GM18867 (cell line): Measurements from ENCODE around the gene QPCT.

ENCODE experiments used
- ATAC-seq: cut with Tn5 transposase; IDR thresholded peaks from one replicate; pipeline ENCODE4 v1.9.1; 2021; ENCODE audit warnings: mild to moderate bottlenecking, moderate library complexity; ENCODE audit not compliant: unreplicated experiment

Gene QPCT

DNA sequence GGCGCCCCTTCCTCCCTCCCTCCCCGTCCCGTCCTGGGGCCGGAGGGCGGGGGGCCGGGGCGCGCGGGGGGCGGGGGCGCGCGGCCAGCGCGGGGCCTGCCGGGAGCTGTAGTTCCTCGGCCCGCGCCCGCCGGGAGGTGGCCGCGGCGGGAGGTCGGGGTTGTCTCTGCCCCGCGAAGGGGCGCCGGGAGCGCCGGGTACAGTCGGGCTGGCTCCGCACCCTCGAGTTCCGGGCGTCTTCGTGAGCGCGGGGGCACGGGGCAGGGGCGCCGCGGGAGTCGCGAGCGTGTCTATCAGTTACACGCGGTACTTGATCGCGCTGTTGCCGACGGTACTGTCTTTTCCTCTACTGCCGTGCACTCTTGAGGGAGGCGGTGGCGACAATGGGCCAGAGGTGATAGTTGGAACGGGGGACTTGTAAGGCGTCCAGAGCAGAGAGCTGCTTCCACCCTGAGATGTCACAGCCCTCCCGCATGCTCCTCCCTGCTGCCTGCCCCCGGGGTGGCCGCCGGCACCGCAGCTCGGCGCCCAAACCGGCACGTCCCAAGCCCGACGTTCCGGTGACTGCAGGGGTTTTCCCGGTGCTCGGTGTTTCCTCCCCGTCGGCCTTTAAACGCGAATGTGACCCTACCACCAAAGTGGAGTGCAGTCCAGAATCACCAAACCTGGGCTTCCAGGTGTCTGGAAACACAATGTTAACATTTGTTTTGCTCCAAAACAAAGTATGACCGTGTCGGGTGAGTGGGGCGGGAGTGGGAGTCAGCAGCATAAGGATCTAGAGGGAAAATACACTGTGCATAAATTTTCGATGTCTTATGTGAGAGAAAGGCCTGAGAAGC lies 19.4 kb upstream of the QPCT start, which contains the start of gene PRKD3:
PRKD3 (minus strand) TSS at position 48 of the 839 bp plus-strand sequence. CDS start 8,309 bp downstream, outside the sequence.
- ATAC-seq, result peak; percentile 60

DNA sequence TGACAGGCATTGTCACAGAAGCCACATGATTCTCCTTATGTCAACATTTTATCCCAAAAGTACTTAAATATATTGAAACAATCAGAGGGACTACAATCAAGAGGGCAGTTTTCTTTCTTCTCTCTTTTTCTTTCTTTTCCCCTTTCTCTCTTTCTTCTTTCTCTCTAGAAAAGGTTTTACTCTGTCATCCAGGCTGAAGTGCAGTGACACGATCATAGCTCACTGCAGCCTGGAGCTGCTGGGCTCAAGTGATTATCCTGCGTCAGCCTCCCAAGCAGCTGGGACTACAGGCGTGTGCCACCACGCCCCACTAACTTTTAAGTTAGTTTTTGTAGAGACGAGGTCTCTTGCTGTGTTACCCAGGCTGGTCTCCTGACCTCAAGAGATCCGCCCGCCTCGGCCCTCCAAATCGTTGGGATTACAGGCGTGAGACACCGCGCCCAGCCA lies 18.8 kb upstream of the QPCT start:
- no peak for ATAC-seq

- ATAC-seq, result no peak
Measured at GRCh38 chr2:37326285-37326684, 18.1 kb upstream of the QPCT start.

GRCh38 chr2:37326866-37327634 lies 17.4 kb upstream of the QPCT start:
- no peak for ATAC-seq

DNA sequence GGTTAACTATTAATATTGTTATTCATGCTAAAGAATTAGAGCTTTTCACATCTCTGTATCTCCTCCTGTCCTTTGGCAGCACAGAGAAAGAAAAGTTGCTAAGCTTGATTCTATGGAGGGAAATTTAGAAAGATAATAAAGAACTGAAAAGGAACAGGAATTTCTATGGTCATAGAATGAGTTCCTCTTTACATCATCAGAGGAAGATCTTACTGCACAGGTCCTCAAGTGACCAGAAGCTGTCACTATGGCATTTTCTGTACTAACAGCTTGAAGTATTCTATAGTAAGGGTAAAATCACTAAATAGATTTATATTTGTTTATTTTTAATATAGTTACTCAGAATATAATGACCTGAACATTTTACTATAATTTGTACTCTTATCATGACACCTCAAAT lies 13.7 kb upstream of the QPCT start:
- ATAC-seq, result no peak

DNA sequence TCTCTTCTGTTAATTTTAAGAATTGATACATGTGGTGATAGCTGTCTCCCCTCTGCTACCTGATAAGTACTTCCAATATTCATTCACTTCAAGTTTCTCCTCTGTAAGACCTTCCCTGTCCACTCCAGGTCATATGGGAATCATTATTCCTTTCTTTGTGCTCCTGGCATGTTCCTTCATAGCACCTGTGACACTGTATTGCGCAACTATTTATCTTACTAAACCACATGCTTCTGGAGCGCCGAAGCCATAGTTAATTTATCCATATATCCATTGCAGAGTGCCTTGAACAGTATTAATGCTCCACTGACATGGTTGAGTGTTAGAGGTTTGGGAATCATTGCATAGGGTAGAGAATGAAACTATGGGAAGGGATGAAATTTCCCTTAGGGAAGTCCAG lies 11.9 kb upstream of the QPCT start:
- no peak for ATAC-seq

DNA sequence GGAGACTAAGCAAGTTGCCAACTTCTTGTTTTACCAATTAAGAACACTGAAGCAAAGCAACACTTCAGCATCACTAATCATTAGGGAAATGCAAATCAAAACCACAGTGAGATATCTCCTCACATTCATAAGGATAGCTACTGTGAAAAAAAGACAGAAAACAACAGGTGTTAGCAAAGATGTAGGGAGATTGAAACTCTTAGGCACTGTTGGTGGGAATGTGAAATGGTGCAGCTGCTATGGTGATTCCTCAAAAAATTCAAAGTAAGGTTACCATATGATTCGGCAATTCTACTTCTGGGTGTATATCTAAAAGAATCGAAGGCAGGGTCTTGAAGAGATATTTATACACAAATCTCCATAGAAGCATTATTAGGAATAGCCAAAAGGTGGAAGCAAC lies 11.2 kb upstream of the QPCT start:
- ATAC-seq, result no peak

- ATAC-seq, result no peak
Measured at GRCh38 chr2:37335604-37336003, 8.8 kb upstream of the QPCT start.

DNA sequence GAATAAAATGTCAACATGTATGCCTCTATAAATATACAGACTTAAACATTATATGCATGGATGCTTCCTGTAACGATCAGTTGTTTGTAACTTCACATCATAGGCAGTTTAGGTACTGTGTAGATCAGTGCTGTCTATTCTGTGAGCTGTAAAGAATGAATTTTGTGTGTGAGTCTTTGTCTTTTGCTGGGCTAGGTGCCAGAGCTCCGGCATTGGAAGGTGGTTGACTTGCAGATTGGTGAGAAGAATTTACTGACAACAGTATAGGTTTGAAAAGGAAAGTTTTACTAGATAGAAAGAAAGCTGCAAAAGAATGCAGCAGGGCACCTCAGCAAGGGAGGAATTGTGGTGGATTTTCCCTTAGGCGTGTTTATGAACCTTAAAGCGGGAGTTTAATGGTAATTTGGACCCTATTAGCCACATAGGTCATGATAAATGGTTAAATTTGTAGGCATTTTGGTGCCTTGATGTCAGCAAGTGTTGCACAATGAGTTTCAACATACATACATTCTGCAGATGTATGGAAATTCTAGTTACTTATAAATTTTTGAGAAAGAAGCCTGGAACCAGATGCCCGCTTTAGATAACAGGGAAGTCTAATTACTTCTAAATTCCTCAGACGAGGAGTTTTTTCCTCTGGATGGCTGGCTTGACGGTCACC lies 6.7 kb upstream of the QPCT start:
- ATAC-seq, result no peak

DNA sequence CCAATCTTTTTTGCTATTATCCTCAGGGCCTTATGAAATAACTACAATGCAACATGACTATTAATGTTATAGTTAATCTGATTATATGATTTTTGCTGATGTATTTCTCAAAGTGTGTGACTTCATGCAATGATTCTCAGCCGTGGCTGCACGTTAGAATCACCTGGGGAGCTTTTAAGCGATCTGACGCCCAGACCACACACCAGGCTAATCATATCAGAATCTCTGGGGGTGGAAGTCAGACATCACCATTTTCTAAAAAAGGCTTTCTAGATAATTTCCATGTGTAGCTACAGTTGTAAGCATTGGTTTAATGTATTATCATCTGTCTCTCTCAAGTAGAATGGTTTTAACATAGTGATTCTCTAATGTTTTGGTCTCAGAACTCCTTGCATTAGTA lies 5.5 kb upstream of the QPCT start:
- no peak for ATAC-seq

- ATAC-seq, result no peak
Measured at GRCh38 chr2:37340637-37341036, 3.8 kb upstream of the QPCT start.

DNA sequence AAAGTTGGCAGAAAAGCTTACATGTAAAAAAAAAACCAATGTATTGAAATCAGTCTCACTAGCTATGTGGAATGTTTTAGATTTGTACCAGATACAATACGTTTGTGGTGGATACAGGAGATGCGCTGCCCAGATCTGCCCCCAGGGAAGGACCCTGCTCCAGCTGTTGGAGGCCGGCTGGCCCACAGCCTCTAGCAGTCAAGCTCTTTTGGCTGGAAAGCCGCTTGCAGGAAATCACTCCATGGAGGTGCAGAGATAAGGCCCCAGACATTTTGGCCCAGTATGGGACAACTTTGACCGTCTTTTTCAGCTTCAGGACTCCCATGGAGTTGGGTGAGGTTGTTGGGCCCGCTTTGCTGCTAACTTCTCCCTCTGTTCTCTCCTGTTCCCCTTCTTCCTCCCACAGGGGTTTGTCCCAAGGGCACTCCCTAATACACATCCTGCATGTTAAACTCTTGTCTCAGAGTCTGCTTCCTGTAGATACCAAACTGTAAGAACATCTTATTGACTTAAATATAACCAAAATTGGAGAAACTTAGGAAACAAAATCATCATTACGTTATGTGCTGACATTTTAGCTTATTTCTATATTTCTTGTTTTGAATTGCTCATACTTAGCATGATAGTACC lies 1.7 kb upstream of the QPCT start:
- ATAC-seq, result no peak

GRCh38 chr2:37343537-37344434 lies 644 bp upstream of the QPCT start:
- ATAC-seq, result no peak

- no peak for ATAC-seq
Measured at GRCh38 chr2:37348155-37348554, 3.7 kb downstream of the QPCT start.

DNA sequence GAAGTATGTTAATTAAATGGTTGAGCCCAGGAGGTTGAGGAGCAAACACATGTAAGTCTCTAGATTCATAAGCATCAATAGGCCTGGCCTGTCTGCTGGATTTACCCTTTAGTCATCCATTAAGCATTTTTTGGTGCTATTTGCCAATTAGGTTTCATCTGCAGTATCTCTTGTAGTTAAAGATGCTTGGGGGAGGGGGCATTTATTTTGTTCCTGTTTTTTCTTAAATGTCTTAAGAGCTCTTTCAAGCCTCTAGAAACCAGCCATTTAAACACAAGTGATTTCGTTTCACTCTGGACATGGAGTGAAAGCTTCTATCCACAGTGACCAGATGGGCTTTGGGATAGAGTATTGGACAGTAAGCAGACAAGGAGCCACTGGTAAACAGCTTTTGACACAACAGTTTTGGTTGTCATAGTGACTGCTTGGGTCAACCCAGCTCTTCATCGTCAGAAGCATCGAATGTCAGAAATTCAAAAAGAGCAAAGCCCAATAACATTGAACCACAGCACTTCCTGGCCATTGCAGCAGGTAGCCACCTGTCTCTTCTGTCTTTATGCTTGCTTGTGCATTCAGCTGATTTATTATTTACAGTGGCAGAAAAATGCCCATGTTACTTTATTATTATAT lies 4.9 kb downstream of the QPCT start:
- no peak for ATAC-seq

DNA sequence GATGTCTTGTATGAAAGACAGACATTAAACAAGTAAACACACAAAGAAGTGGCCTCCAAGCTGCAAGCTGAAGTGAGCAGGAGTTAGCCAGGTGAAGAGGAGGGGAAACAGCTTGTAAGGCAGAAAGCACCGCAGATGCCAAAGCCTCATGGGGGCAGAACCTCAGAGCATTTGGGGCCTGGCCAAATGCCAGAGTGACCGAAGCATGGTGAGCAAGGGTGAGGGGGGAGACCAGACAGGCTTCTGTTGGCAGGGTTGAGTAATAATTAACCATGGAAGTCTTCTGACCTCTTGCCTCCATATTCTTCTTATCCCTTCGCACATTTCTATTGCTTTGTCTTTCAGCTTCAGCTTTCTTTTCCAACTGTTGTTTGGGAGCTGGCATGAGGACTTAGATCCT lies 5.6 kb downstream of the QPCT start:
- no peak for ATAC-seq

DNA sequence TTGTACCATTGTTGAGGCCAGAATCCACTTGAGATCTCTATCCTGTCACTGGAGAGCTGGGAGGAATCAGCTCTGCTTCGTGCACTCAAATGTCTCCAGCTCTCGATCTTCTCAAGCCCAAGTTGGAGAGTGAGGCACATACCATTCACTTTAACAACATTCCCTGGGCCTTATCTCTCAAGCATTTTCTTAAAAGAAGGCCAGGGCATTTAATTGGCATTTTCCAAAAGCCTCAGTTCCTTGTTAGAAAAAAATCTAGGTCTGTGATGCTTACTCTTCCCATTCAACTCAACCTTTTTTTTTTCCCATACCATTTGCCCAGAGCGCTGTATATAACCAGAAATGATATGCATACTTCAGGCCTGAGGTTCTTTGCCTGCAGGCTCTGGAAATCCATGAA lies 10.1 kb downstream of the QPCT start:
- ATAC-seq, result no peak

GRCh38 chr2:37355735-37356134 lies 11.3 kb downstream of the QPCT start:
- no peak for ATAC-seq

- no peak for ATAC-seq
Measured at GRCh38 chr2:37356299-37356698, 11.9 kb downstream of the QPCT start.

GRCh38 chr2:37357069-37357468 lies 12.6 kb downstream of the QPCT start:
- no peak for ATAC-seq
